Left lung (tissue), 10 donors: ENCODE results near the gene ZMYM4. TPM values are rescaled to one million over a fixed set of nuclear protein-coding genes. Genes with fewer than 3 reads are reported as not detected.
A peak's percentile ranks its signal among the peaks of the same experiment; 100 is the strongest.

Source experiments
- ATAC-seq: fragments of 200-7000 bp; cut with Tn5 transposase; one replicate; pipeline ENCODE4 v1.9.1; 2020; ENCODE audit warnings: moderate library complexity
- DNase-seq, 4 donors: peaks; one replicate each; pipeline ENCODE4 v3.0.0-alpha.2; 2013 to 2020
- H3K27ac ChIP-seq, 2 donors: fragments of 200-600 bp; sonication (generic) in 1 of 2; one replicate each; pipeline versions ENCODE4 v1.5.0 to v1.8.0; 2020 to 2021
- H3K27me3 ChIP-seq, 2 donors: fragments of 200-600 bp; sonication (generic) in 1 of 2; one replicate each; pipeline versions ENCODE4 v1.5.0 to v1.8.0; 2020 to 2021
- H3K36me3 ChIP-seq, 2 donors: fragments of 200-600 bp; sonication (generic) in 1 of 2; one replicate each; pipeline versions ENCODE4 v1.5.0 to v1.8.0; 2020 to 2021
- H3K4me1 ChIP-seq, 2 donors: fragments of 200-600 bp; one replicate each; pipeline ENCODE4 v1.8.0; 2021
- H3K4me3 ChIP-seq, 2 donors: fragments of 200-600 bp; sonication (generic) in 1 of 2; one replicate each; pipeline versions ENCODE4 v1.5.0 to v1.8.0; 2020 to 2021; ENCODE audit warnings: mild to moderate bottlenecking in 1 of 2
- H3K9me3 ChIP-seq, 2 donors: fragments of 200-600 bp; sonication (generic) in 1 of 2; one replicate each; pipeline versions ENCODE4 v1.5.0 to v1.8.0; 2020 to 2021
- CTCF ChIP-seq, 2 donors: fragments of 200-600 bp; sonication (generic) in 1 of 2; IDR thresholded peaks; one replicate each; pipeline versions ENCODE4 v1.5.0 to v1.8.0; 2021; ENCODE audit warnings: antibody characterized with exemption in 2 of 2
- intact Hi-C, 2 donors: fragments of 100-400 bp; cut with DNase I; formaldehyde crosslinking; loops; one replicate each; pipeline versions ENCODE4 v1.11.2 to v1.14.2; 2022
- polyA plus RNA-seq, 6 donors: library from polyadenylated mRNA; unstranded; fragments of 120-200 nt; gene quantifications; one replicate each; pipeline ENCODE4 v1.2.1, GENCODE V29; 2013; ENCODE audit not compliant: insufficient read length in 6 of 6
- total RNA-seq, 2 donors: library from RNA; stranded (reverse); fragmentation: NEBNext Ultra II Directional; extraction: Animal tissue kit (Norgen Biotek cat#: 25700); gene quantifications; one replicate each; pipeline ENCODE4 v1.2.1, GENCODE V29; 2021
- donor health status: DM: no; HTN: yes; CAD: no.
- donor health status: DM: no; HTN: no; CAD: no.

The ZMYM4 gene
- total and polyA plus RNA-seq, 8 donors: 47.7 to 75.4 (median 68.3) TPM

DNA sequence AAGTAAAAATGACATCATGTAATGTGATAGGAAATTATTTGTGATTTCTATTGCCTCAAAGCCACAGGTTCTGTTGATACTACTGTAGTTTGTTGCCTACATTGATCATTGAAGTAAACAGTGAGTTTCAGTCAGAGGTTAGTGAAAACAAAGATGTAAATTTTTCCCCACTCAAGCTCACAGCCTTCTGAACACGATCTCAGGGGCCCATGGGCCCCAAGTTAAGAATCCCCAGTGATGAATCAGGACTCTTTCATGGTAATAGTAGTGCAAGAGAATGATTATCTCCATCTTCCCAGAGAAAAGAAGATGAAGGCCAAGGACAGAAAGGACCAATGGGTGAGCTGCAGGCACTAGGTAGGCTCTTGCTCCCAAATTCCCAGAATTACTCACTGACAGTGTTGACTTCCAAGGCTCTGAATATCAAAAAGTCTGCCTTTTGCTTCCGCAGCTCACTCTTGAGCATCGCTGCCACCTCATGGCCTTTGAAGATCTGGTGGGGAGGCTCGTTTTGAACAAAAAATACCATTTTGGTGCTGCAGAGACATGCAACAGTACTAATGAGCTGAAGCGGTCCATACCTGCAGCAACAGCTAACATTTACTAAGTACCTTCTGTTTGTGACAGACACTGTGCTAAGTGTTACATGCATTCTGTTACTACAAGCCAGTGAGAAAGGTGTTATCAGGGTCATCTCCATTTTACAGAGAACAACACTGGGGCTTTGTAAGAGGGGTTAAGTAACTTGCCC lies 175.4 kb downstream of the ZMYM4 start:
- no peaks in the 10 kb centered on the region for H3K9me3 ChIP-seq
- ATAC-seq (no peak), DNase-seq (peak in 1 of 4 donors; percentile 8)
- H3K4me1 ChIP-seq: peaks cover 12 to 50% of the 10 kb centered on the region in 2 donors
- TF ChIP-seq CTCF (IDR thresholded peaks at IDR 0.05): no peak
- H3K36me3 ChIP-seq: peaks cover 0 to 69% of the 10 kb centered on the region in 2 donors
- no peaks in the 10 kb centered on the region for H3K27me3 ChIP-seq
- peak overlapping the region in 1 of 2 donors; percentile 80 for H3K27ac ChIP-seq
- no peak overlapping the region for H3K4me3 ChIP-seq
- intact Hi-C loops: no loop called here

- H3K4me3 ChIP-seq: no peak overlapping the region
- DNase-seq: no peak
- TF ChIP-seq CTCF (IDR thresholded peaks at IDR 0.05): no peak
- no peaks in the 10 kb centered on the region for H3K27me3 ChIP-seq
- no peak overlapping the region for H3K27ac ChIP-seq
- peaks cover 17 to 55% of the 10 kb centered on the region in 2 donors for H3K4me1 ChIP-seq
- no peaks in the 10 kb centered on the region for H3K9me3 ChIP-seq
- peaks cover 0 to 66% of the 10 kb centered on the region in 2 donors for H3K36me3 ChIP-seq
- intact Hi-C loops: no loop called here
- ATAC-seq: no peak
These were observed 175.9 kb downstream of the ZMYM4 start for GRCh38 chr1:35444519-35444774.

GRCh38 chr1:35447278-35447677 lies 178.8 kb downstream of the ZMYM4 start:
- Histone ChIP-seq H3K27ac (peak overlapping the region; percentile 63 to 82), H3K9me3 (no peaks in the 10 kb centered on the region), H3K4me3 (no peak overlapping the region), H3K4me1 (peaks cover 32 to 77% of the 10 kb centered on the region in 2 donors), H3K27me3 (no peaks in the 10 kb centered on the region), H3K36me3 (peaks cover 0 to 46% of the 10 kb centered on the region in 2 donors)
- DNase-seq: no peak
- peak; percentile 6 for ATAC-seq
- intact Hi-C loops: no loop called here
- no peak for TF ChIP-seq CTCF (IDR thresholded peaks at IDR 0.05)

GRCh38 chr1:35448344-35448801 lies 179.9 kb downstream of the ZMYM4 start:
- peak; percentile 84 for ATAC-seq
- intact Hi-C loops: no loop called here
- Histone ChIP-seq H3K4me1 (peaks cover 41 to 79% of the 10 kb centered on the region in 2 donors), H3K27me3 (no peaks in the 10 kb centered on the region), H3K27ac (peak overlapping the region; percentile 63 to 82), H3K4me3 (no peak overlapping the region), H3K36me3 (peaks cover 0 to 35% of the 10 kb centered on the region in 2 donors), H3K9me3 (no peaks in the 10 kb centered on the region)
- peak in 2 of 4 donors; percentile 16 to 67 for DNase-seq
- TF ChIP-seq CTCF (IDR thresholded peaks at IDR 0.05): no peak

DNA sequence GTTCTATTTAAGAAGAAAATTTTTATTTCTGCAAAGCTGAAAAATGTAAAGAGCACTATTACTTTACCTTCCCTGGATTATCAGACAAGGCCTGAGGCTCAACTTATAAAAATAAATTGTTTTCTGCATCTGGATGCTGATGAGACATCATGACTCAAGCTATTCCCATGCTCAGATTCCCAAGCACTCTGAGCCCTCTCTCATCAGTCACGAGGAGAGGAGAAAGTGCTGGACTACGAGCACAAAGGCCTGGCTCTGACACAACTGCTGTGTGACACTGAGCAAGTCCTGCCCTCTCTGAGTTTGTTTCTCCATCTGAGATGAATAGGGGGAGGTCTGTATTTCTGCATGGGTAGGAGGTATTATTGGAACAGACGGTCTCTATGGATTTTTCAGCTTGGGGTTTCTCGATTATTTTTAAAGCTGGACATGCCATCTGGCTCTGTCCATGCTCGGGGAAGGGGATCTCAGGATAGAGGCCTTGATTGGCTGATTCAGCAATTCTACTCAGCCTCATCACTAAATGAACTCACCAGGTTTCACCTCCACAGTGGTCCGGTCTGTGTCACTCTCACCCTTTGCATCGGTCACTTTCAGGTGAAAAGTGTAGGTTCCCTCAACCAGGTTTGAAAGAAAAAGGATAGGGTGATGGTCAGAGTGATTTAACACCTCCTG lies 181.0 kb downstream of the ZMYM4 start:
- ATAC-seq: peak; percentile 8
- Histone ChIP-seq H3K9me3 (no peaks in the 10 kb centered on the region), H3K4me3 (no peak overlapping the region), H3K27ac (peak overlapping the region; percentile 63 to 82), H3K4me1 (peaks cover 41 to 90% of the 10 kb centered on the region in 2 donors), H3K36me3 (peaks cover 0 to 24% of the 10 kb centered on the region in 2 donors), H3K27me3 (no peaks in the 10 kb centered on the region)
- no peak for DNase-seq
- no peak for TF ChIP-seq CTCF (IDR thresholded peaks at IDR 0.05)
- intact Hi-C loops: loop anchor here in 1 of 2 donors (5.0 kb wide), 1 partner anchor 113 kb away; no protein-coding TSS in a partner anchor
